KOPT-K1 (cell line): ENCODE results near the gene MX1.

ENCODE experiments used
- H3K27ac ChIP-seq: fragments of 200-600 bp; sonication (generic); 2 replicates; pipeline ENCODE4 v1.5.1; 2016; ENCODE audit warnings: antibody characterized with exemption, mild to moderate bottlenecking, low read depth, low read length; ENCODE audit not compliant: poor library complexity, severe bottlenecking
- H3K36me3 ChIP-seq: fragments of 200-600 bp; sonication (generic); 2 replicates; pipeline ENCODE4 v1.5.1; 2017; ENCODE audit warnings: antibody characterized with exemption, mild to moderate bottlenecking, low read length, moderate library complexity; ENCODE audit not compliant: insufficient read depth
- H3K9me3 ChIP-seq: fragments of 200-600 bp; sonication (generic); 2 replicates; pipeline ENCODE4 v1.5.1; 2017; ENCODE audit warnings: antibody characterized with exemption, low read length, mild to moderate bottlenecking; ENCODE audit not compliant: insufficient read depth, poor library complexity, severe bottlenecking

The MX1 gene

GRCh38 chr21:41435706-41436105, 9.7 kb downstream of the MX1 start:
- peaks cover 32% of the 10 kb centered on the region for H3K9me3 ChIP-seq
- H3K36me3 ChIP-seq, result no peaks in the 10 kb centered on the region
- H3K27ac ChIP-seq, result no peak overlapping the region

GRCh38 chr21:41437729-41438128, 11.7 kb downstream of the MX1 start:
- Histone ChIP-seq H3K36me3 (no peaks in the 10 kb centered on the region), H3K9me3 (peaks cover 32% of the 10 kb centered on the region), H3K27ac (no peak overlapping the region)

GRCh38 chr21:41438425-41439113, 12.5 kb downstream of the MX1 start:
- Histone ChIP-seq H3K36me3 (no peaks in the 10 kb centered on the region), H3K27ac (no peak overlapping the region), H3K9me3 (peaks cover 30% of the 10 kb centered on the region)

- H3K36me3 ChIP-seq, result no peaks in the 10 kb centered on the region
- H3K9me3 ChIP-seq, result peaks cover 23% of the 10 kb centered on the region
- H3K27ac ChIP-seq, result no peak overlapping the region
These were observed 13.2 kb downstream of the MX1 start for GRCh38 chr21:41439248-41439647.

- Histone ChIP-seq H3K27ac (no peak overlapping the region), H3K36me3 (no peaks in the 10 kb centered on the region), H3K9me3 (no peaks in the 10 kb centered on the region)
These were observed 15.5 kb downstream of the MX1 start for GRCh38 chr21:41441546-41441945.

- Histone ChIP-seq H3K27ac (no peak overlapping the region), H3K36me3 (no peaks in the 10 kb centered on the region), H3K9me3 (no peaks in the 10 kb centered on the region)
These were observed 16.6 kb downstream of the MX1 start for GRCh38 chr21:41442481-41443186.

- no peaks in the 10 kb centered on the region for H3K36me3 ChIP-seq
- no peak overlapping the region for H3K27ac ChIP-seq
- H3K9me3 ChIP-seq, result no peaks in the 10 kb centered on the region
These were observed 17.5 kb downstream of the MX1 start for GRCh38 chr21:41443562-41443961.

- Histone ChIP-seq H3K27ac (no peak overlapping the region), H3K36me3 (no peaks in the 10 kb centered on the region), H3K9me3 (no peaks in the 10 kb centered on the region)
These were observed 18.8 kb downstream of the MX1 start for GRCh38 chr21:41444703-41445464.

- no peaks in the 10 kb centered on the region for H3K9me3 ChIP-seq
- H3K27ac ChIP-seq, result no peak overlapping the region
- H3K36me3 ChIP-seq, result no peaks in the 10 kb centered on the region
These were observed 19.4 kb downstream of the MX1 start for GRCh38 chr21:41445465-41445862.

- Histone ChIP-seq H3K36me3 (no peaks in the 10 kb centered on the region), H3K27ac (no peak overlapping the region), H3K9me3 (no peaks in the 10 kb centered on the region)
These were observed 20.5 kb downstream of the MX1 start for GRCh38 chr21:41446586-41446985.

- H3K9me3 ChIP-seq, result no peaks in the 10 kb centered on the region
- H3K27ac ChIP-seq, result no peak overlapping the region
- H3K36me3 ChIP-seq, result no peaks in the 10 kb centered on the region
These were observed 21.3 kb downstream of the MX1 start for GRCh38 chr21:41447356-41447755.

GRCh38 chr21:41449613-41450012, 23.6 kb downstream of the MX1 start:
- Histone ChIP-seq H3K36me3 (no peaks in the 10 kb centered on the region), H3K9me3 (no peaks in the 10 kb centered on the region), H3K27ac (no peak overlapping the region)

- no peak overlapping the region for H3K27ac ChIP-seq
- H3K36me3 ChIP-seq, result no peaks in the 10 kb centered on the region
- H3K9me3 ChIP-seq, result no peaks in the 10 kb centered on the region
These were observed 26.0 kb downstream of the MX1 start for GRCh38 chr21:41451753-41452676.

- H3K36me3 ChIP-seq, result no peaks in the 10 kb centered on the region
- H3K9me3 ChIP-seq, result no peaks in the 10 kb centered on the region
These were observed 27.2 kb downstream of the MX1 start for GRCh38 chr21:41453198-41453597.

GRCh38 chr21:41453761-41454160, 27.7 kb downstream of the MX1 start:
- no peak overlapping the region for H3K27ac ChIP-seq

More at GRCh38 chr21:41453198-41453597, 27.2 kb downstream of the MX1 start:
- H3K27ac ChIP-seq, result no peak overlapping the region

More at GRCh38 chr21:41453761-41454160, 27.7 kb downstream of the MX1 start:
- Histone ChIP-seq H3K36me3 (no peaks in the 10 kb centered on the region), H3K9me3 (no peaks in the 10 kb centered on the region)
